Thoracic aorta (tissue), 2 donors: ENCODE data around the gene FGD5. TPM values are rescaled to one million over a fixed set of nuclear protein-coding genes. Genes with fewer than 3 reads are reported as not detected.

Source experiments
- ATAC-seq: fragments of 150-250 bp; one replicate; pipeline ENCODE4 v1.8.0; 2017; ENCODE audit warnings: low read depth; ENCODE audit not compliant: insufficient number of reproducible peaks, low FRiP score
- DNase-seq: peaks from one replicate; pipeline ENCODE4 v3.0.0-alpha.2; 2020; ENCODE audit warnings: low spot score
- H3K27ac ChIP-seq, 2 donors: fragments of 200-600 bp; sonication (generic); 1 replicate in 1 of 2; 2 replicates in 1 of 2; pipeline ENCODE4 v1.5.1; 2016; ENCODE audit warnings: mild to moderate bottlenecking in 2 of 2, moderate library complexity in 2 of 2
- H3K27me3 ChIP-seq: fragments of 200-600 bp; sonication (generic); replicated peaks from 2 replicates; pipeline ENCODE4 v1.6.0; 2016; ENCODE audit warnings: mild to moderate bottlenecking; ENCODE audit not compliant: insufficient read depth
- H3K36me3 ChIP-seq: fragments of 200-600 bp; sonication (generic); one replicate; pipeline ENCODE4 v1.5.1; 2016
- H3K4me1 ChIP-seq, 2 donors: fragments of 200-600 bp; sonication (generic); 1 replicate in 1 of 2; 2 replicates in 1 of 2; pipeline versions ENCODE4 v1.5.1 to v1.6.0; 2016; ENCODE audit warnings: low read depth in 2 of 2, mild to moderate bottlenecking in 1 of 2; ENCODE audit not compliant: control insufficient read depth in 1 of 2
- H3K4me3 ChIP-seq: fragments of 200-600 bp; sonication (generic); 2 replicates; pipeline ENCODE4 v1.5.1; 2016; ENCODE audit warnings: mild to moderate bottlenecking
- H3K9me3 ChIP-seq: fragments of 200-600 bp; sonication (generic); 2 replicates; pipeline ENCODE4 v1.5.1; 2016
- total RNA-seq, 2 donors: library from RNA; depleted of rRNA; stranded (reverse); fragments of >200 nt; gene quantifications; one replicate each; pipeline versions ENCODE4 v1.1.0 to v1.2.3, GENCODE V29; 2016
- TF ChIP-seq, protein P1 (sequence below): fragments of 200-600 bp; sonication (generic); IDR thresholded peaks from one replicate; pipeline ENCODE4 v1.5.1; 2019; ENCODE audit warnings: antibody characterized with exemption

The FGD5 gene
- total RNA-seq, 2 donors from 2014 or later, result 15.4 to 21.4 TPM

DNA sequence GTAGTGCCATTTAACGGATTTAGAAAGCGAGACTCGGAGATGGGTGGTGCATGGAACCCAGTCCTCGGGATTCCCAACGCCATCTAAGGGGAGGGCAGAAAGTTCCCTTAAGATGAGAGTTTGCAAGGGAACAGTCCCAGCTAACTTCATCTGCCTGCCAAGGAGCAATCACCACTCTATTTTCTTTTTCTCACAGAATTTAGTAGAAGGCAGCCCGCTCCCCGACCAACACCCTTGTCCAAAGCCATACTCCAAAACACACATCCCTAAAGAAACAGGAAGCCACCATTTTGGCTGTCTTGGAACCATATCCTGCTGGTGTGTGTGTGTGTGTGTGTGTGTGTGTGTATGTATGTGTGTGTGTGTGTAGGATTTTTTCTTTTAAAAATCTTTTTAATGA, 7.1 kb upstream of the FGD5 start:
- H3K27me3 ChIP-seq, result no peaks in the 10 kb centered on the region
- H3K4me1 ChIP-seq, result peaks cover 0 to 7% of the 10 kb centered on the region in 2 donors
- peak overlapping the region; percentile 70 for H3K4me3 ChIP-seq
- TF ChIP-seq, protein P1, sequence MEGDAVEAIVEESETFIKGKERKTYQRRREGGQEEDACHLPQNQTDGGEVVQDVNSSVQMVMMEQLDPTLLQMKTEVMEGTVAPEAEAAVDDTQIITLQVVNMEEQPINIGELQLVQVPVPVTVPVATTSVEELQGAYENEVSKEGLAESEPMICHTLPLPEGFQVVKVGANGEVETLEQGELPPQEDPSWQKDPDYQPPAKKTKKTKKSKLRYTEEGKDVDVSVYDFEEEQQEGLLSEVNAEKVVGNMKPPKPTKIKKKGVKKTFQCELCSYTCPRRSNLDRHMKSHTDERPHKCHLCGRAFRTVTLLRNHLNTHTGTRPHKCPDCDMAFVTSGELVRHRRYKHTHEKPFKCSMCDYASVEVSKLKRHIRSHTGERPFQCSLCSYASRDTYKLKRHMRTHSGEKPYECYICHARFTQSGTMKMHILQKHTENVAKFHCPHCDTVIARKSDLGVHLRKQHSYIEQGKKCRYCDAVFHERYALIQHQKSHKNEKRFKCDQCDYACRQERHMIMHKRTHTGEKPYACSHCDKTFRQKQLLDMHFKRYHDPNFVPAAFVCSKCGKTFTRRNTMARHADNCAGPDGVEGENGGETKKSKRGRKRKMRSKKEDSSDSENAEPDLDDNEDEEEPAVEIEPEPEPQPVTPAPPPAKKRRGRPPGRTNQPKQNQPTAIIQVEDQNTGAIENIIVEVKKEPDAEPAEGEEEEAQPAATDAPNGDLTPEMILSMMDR, result no peak
- ATAC-seq (no peak), DNase-seq (no peak)
- H3K36me3 ChIP-seq, result no peaks in the 10 kb centered on the region
- H3K27ac ChIP-seq, result no peak overlapping the region
- no peaks in the 10 kb centered on the region for H3K9me3 ChIP-seq

DNA sequence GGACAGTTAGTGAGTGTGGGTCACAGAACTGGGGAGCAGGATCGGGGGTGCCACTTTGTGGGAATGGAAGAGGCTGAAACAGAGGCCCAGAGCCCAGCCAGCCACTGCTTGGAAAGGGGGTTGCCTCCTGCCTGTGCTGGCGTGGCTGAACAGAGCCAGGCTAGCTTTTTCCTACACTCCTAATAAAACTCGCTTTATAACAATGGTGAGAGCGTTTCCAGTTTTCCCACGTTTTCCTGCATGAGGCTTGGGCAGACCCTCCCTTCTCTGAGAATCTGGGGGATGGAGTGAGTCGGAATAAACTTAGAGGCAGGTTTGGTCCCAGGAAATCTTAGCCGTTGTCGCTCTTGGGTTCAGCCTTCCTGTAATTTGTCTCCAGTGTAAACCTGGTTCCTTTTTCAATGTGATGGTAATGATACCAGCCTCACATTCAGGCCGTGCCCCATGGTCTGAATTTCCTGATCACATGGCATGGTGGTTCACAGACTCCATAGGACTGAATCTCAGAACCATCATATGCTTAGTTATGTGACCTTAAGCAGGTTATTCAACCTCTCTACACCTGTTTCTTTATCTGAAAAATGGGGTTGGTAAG, 6.5 kb upstream of the FGD5 start:
- no peaks in the 10 kb centered on the region for H3K27me3 ChIP-seq
- H3K4me1 ChIP-seq, result peaks cover 0 to 7% of the 10 kb centered on the region in 2 donors
- DNase-seq (no peak), ATAC-seq (no peak)
- H3K4me3 ChIP-seq, result peak overlapping the region; percentile 70
- no peak overlapping the region for H3K27ac ChIP-seq
- H3K36me3 ChIP-seq, result no peaks in the 10 kb centered on the region
- TF ChIP-seq, protein P1, result no peak
- H3K9me3 ChIP-seq, result no peaks in the 10 kb centered on the region

DNA sequence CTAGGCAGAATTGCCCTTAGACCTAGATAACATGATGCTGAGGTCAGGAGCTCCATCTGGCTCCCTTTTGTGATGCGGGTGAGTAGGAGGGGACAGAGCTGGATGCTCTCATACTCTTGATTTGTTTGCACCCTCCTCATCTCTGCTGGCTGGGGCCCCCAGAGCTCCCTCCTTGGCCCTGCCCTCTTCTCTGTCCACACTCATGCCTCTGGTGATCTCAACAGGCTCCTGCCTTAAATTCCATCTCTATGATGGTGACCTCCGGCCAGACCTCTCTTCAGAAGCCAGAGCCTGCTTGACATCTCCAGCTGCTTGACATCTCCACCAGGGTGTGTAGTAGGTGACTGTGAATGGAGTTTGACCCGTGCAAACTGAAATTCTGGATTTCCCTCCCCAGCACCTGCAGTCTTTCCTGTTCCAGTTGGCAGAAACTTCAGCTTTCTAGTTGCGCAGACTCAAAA, 4.3 kb upstream of the FGD5 start:
- H3K4me3 ChIP-seq, result no peak overlapping the region
- H3K27ac ChIP-seq, result no peak overlapping the region
- DNase-seq (no peak), ATAC-seq (no peak)
- no peaks in the 10 kb centered on the region for H3K36me3 ChIP-seq
- no peaks in the 10 kb centered on the region for H3K27me3 ChIP-seq
- peaks cover 0 to 7% of the 10 kb centered on the region in 2 donors for H3K4me1 ChIP-seq
- TF ChIP-seq, protein P1, result no peak
- no peaks in the 10 kb centered on the region for H3K9me3 ChIP-seq

DNA sequence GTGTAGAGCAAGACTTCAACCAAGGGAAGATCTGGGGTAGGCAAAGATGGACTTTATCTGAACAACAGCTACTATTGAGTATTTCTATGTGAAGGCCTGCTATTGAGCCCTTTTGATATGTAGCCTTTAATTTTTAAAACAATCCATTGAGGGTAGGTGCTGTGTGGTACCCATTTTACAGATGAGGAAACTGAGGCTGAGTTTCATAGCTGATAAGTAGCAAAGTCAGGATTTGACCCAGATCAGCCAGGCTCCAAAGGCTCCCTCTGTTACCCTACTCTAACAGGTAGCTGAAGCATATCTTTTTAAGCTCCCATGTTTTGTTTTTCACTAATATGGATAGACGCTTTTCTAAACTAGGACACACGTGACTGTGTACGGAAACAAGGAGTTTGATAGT, 2.4 kb upstream of the FGD5 start:
- H3K9me3 ChIP-seq, result no peaks in the 10 kb centered on the region
- no peak for ATAC-seq
- no peak for DNase-seq
- H3K27ac ChIP-seq, result no peak overlapping the region
- no peaks in the 10 kb centered on the region for H3K4me1 ChIP-seq
- H3K4me3 ChIP-seq, result no peak overlapping the region
- H3K36me3 ChIP-seq, result no peaks in the 10 kb centered on the region
- TF ChIP-seq, protein P1, result no peak
- H3K27me3 ChIP-seq, result no peaks in the 10 kb centered on the region

DNA sequence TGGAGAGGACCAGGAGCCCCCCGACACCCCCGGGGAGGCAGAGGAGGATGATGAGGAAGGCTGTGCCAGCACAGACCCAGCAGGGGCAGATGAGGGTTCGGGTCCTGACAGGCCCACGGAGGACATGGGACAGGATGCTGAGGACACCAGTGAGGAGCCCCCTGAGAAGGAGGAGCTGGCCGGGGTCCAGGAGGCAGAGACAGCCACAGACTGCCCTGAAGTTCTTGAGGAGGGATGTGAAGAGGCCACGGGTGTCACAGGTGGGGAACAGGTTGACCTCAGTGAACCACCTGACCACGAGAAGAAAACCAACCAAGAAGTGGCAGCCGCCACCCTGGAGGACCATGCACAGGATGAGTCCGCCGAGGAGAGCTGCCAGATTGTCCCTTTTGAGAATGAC, 909 bp downstream of the FGD5 start:
- ATAC-seq (no peak), DNase-seq (no peak)
- Histone ChIP-seq H3K9me3 (no peaks in the 10 kb centered on the region), H3K36me3 (no peaks in the 10 kb centered on the region), H3K27me3 (no peaks in the 10 kb centered on the region), H3K27ac (no peak overlapping the region), H3K4me1 (no peaks in the 10 kb centered on the region), H3K4me3 (no peak overlapping the region)
- TF ChIP-seq, protein P1, result no peak
